NCI-H82 treated with DMSO at 0.1 percent for 48 hours (cell line): Measurements from ENCODE around the gene PCDHA1.
"Not testable (repeated sequence)": the region's sequence is repeated elsewhere in the genome, so short reads cannot be mapped to it uniquely, and the experiment has no call there.

Source experiments
- DNase-seq: peaks from one replicate; lab custom pipeline; 2025; ENCODE audit not compliant: unreplicated experiment; lab: John Stamatoyannopoulos, UW

Gene PCDHA1

DNA sequence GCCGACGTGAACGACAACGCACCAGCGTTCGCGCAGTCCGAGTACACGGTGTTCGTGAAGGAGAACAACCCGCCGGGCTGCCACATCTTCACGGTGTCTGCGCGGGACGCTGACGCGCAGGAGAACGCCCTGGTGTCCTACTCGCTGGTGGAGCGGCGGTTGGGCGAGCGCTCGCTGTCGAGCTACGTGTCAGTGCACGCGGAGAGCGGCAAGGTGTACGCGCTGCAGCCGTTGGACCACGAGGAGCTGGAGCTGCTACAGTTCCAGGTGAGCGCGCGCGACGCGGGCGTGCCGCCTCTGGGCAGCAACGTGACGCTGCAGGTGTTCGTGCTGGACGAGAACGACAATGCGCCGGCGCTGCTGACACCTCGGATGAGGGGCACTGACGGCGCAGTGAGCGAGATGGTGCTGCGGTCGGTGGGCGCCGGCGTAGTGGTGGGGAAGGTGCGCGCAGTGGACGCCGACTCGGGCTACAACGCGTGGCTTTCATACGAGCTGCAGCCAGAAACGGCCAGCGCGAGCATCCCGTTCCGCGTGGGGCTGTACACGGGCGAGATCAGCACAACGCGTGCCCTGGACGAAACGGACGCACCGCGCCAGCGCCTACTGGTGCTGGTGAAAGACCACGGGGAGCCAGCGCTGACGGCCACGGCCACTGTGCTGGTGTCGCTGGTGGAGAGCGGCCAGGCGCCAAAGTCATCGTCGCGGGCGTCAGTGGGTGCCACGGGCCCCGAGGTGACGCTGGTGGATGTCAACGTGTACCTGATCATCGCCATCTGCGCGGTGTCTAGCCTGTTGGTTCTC, 64.1 kb downstream of the PCDHA1 start:
- not testable (repeated sequence) for DNase-seq

DNA sequence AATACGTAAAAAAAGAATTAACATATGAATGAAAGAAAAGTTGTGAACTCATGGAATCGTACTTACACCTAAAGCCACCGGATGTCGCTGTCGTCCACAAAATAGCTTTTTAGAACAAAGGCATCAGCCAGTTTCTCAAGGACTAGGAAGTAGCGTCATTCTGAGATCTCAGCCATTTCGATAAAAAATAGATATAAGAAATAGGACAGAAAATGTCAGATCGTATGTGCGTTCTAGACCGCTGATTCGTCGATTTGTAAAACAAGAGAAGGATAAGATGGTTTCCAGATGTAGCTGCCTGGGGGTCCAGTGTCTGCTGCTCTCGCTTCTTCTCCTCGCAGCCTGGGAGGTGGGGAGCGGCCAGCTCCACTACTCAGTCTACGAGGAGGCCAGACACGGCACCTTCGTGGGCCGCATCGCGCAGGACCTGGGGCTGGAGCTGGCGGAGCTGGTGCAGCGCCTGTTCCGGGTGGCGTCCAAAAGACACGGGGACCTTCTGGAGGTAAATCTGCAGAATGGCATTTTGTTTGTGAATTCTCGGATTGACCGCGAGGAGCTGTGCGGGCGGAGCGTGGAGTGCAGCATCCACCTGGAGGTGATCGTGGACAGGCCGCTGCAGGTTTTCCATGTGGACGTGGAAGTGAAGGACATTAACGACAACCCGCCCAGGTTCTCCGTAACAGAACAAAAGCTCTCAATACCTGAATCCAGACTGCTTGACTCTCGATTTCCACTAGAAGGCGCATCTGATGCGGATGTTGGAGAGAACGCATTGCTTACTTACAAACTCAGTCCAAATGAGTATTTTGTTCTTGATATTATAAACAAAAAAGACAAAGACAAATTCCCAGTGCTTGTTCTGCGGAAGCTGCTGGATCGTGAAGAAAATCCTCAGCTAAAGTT, 70.1 kb downstream of the PCDHA1 start, which contains the start of gene PCDHA10:
TSS of gene PCDHA10 (plus strand) at position 126 of the 903 bp plus-strand sequence. CDS start at position 278, 152 bp downstream.
- no peak for DNase-seq

DNA sequence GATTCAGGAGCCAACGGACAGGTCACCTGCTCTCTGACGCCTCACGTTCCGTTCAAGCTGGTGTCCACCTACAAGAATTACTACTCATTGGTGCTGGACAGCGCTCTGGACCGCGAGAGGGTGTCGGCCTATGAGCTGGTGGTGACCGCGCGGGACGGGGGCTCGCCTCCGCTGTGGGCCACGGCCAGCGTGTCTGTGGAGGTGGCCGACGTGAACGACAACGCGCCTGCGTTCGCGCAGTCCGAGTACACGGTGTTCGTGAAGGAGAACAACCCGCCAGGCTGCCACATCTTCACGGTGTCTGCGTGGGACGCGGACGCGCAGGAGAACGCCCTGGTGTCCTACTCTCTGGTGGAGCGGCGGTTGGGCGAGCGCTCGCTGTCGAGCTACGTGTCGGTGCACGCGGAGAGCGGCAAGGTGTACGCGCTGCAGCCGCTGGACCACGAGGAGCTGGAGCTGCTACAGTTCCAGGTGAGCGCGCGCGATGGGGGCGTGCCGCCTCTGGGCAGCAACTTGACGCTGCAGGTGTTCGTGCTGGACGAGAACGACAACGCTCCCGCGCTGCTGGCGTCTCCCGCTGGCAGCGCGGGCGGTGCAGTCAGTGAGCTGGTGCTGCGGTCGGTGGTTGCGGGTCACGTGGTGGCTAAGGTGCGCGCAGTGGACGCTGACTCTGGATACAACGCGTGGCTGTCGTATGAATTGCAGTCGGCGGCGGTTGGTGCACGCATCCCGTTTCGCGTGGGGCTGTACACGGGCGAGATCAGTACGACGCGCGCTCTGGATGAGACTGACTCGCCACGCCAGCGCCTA, 71.4 kb downstream of the PCDHA1 start:
- no peak for DNase-seq

DNA sequence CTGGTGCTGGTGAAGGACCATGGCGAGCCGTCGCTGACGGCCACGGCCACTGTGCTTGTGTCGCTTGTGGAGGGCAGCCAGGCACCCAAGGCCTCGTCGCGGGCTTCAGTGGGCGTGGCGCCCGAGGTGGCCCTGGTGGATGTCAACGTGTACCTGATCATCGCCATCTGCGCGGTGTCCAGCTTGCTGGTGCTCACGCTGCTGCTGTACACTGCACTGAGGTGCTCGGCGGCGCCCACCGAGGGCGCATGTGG, 72.0 kb downstream of the PCDHA1 start:
- no peak for DNase-seq

DNA sequence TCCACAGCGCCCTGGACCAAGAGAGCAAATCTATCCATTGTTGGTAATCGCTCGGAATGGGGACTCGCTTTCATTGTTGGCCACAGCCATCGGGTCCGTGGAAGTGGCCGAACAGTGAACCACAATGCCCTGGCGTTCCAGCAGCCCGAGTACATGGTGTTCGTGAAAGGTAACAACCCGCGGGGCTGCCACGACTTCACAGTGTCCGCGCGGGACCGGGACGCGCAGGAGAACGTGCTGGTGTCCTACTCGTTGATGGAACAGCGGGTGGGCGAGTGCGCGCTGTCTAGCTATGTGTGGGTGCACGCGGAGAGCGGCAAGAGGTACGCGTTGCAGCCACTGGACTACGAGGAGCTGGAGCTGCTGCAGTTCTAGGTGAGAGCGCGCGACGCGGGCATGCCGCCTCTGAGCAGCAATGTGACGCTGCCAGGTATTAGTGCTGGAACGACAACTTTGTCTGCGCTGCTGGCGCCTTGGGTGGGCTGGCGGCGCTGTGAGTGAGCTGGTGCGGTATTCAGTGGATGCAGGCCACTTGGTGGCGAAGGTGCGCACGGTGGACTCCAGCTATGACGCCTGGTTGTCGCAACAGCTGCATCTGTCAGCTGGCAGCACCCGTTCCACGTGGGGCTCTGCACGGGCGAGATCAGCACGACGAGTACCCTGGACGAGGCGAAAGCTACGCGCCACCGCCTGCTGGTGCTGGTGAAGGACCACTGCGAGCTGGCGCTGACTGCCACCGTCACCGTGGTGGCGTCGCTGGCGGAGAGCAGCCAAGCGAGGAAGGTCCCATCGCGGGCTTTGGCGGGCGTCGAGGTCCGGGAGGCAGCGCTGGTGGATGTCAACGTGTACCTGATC, 76.7 kb downstream of the PCDHA1 start:
- DNase-seq, result no peak

DNA sequence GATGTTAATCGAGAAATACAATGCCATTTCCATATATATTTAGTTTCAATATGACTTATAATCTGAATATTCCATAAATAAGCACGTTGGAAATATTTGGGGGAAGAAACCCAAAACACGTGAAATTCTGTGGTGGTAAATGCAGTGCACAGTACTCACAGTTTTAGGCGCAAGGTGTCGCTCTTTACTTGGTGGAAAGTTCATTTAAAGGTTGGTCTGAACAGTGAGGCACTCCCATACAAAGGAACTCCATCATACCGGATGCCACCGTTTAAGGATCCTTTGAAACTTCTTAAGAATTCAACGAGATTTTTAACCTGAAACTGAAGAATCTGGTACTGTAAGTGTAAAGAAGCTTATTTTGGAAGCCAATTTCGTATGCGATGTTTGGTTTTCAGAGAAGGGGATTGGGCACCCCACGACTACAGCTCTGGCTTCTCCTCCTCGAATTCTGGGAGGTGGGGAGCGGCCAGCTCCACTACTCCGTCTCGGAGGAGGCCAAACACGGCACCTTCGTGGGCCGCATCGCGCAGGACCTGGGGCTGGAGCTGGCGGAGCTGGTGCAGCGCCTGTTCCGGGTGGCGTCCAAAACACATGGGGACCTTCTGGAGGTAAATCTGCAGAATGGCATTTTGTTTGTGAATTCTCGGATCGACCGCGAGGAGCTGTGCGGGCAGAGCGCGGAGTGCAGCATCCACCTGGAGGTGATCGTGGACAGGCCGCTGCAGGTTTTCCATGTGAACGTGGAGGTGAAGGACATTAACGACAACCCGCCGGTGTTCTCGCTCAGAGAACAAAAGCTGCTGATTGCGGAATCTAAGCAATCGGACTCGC, 83.0 kb downstream of the PCDHA1 start, which contains the start of gene PCDHA11:
TSS of gene PCDHA11 (plus strand) at position 237 of the 834 bp plus-strand sequence. CDS start at position 384, 147 bp downstream.
- peak; percentile 40 for DNase-seq

DNA sequence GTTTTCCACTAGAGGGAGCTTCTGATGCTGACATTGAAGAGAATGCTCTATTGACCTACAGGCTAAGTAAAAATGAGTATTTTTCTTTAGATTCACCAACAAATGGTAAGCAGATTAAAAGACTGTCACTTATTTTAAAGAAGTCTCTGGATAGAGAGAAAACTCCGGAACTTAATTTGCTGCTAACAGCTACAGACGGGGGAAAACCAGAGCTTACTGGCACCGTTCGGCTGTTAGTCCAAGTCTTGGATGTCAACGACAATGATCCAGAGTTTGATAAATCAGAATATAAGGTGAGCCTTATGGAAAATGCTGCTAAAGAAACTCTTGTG, 83.6 kb downstream of the PCDHA1 start:
- DNase-seq, result no peak

DNA sequence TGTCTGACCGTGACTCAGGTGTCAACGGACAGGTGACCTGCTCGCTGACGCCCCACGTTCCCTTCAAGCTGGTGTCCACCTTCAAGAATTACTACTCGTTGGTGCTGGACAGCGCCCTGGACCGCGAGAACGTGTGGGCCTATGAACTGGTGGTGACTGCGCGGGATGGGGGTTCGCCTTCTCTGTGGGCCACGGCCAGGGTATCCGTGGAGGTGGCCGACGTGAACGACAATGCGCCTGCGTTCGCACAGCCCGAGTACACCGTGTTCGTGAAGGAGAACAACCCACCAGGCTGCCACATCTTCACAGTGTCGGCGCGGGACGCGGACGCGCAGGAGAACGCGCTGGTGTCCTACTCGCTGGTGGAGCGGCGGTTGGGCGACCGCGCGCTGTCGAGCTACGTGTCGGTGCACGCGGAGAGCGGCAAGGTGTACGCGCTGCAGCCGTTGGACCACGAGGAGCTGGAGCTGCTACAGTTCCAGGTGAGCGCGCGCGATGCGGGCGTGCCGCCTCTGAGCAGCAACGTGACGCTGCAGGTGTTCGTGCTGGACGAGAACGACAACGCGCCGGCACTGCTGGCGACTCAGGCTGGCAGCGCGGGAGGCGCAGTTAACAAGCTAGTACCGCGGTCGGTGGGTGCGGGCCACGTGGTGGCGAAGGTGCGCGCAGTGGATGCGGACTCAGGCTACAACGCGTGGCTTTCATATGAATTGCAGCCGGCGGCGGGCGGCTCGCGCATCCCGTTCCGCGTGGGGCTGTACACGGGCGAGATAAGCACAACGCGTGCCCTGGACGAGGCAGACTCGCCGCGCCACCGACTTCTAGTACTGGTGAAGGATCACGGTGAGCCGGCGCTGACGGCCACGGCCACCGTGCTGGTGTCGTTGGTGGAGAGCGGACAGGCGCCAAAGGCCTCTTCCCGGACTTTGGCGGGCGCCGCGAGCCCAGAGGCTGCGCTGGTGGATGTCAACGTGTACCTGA, 84.6 kb downstream of the PCDHA1 start:
- DNase-seq, result no peak

DNA sequence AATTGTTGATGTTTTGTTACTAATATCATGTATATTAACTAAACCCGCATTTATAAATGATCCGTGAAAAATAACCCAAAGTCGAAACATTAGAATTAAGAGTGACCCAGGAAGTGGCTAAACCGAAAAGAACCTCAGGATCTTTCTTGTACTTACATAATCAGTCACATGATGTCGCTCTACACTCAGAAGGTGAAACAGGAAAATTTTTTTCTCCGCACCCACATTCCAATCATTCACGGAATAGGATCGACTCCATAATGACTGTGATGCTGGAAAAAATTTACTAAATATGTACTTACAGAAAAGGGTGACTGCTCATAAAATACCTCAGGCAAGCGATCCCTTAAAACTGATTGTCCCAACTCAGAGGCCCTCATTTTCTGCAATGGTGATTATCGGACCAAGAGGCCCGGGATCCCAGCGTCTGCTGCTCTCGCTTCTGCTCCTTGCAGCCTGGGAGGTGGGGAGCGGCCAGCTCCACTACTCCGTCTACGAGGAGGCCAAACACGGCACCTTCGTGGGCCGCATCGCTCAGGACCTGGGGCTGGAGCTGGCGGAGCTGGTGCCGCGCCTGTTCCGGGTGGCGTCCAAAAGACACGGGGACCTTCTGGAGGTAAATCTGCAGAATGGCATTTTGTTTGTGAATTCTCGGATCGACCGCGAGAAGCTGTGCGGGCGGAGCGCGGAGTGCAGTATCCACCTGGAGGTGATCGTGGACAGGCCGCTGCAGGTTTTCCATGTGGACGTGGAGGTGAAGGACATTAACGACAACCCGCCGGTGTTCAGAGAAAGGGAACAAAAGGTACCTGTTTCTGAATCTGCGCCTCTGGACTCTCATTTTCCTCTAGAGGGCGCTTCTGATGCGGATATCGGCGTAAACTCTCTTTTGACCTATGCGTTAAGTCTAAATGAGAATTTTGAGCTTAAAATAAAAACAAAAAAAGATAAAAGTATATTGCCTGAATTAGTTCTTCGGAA, 89.4 kb downstream of the PCDHA1 start, which contains the start of gene PCDHA12:
TSS of gene PCDHA12 (plus strand) at position 224 of the 981 bp plus-strand sequence. CDS start at position 389, 165 bp downstream.
- no peak for DNase-seq

DNA sequence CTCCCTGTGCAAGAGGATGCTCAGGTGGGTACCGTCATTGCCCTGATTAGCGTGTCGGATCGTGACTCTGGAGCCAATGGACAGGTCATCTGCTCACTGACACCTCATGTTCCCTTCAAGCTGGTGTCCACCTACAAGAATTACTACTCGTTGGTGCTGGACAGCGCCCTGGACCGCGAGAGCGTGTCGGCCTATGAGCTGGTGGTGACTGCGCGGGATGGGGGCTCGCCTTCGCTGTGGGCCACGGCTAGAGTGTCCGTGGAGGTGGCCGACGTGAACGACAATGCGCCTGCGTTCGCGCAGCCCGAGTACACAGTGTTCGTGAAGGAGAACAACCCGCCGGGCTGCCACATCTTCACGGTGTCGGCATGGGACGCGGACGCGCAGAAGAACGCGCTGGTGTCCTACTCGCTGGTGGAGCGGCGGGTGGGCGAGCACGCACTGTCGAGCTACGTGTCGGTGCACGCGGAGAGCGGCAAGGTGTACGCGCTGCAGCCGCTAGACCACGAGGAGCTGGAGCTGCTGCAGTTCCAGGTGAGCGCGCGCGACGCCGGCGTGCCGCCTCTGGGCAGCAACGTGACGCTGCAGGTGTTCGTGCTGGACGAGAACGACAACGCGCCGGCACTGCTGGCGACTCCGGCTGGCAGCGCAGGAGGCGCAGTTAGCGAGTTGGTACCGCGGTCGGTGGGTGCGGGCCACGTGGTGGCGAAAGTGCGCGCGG, 90.8 kb downstream of the PCDHA1 start:
- DNase-seq, result not testable (repeated sequence)

DNA sequence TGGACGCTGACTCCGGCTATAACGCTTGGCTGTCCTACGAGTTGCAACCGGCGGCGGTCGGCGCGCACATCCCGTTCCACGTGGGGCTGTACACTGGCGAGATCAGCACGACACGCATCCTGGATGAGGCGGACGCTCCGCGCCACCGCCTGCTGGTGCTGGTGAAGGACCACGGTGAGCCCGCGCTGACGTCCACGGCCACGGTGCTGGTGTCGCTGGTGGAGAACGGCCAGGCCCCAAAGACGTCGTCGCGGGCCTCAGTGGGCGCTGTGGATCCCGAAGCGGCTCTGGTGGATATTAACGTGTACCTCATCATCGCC, 91.3 kb downstream of the PCDHA1 start:
- no peak for DNase-seq

DNA sequence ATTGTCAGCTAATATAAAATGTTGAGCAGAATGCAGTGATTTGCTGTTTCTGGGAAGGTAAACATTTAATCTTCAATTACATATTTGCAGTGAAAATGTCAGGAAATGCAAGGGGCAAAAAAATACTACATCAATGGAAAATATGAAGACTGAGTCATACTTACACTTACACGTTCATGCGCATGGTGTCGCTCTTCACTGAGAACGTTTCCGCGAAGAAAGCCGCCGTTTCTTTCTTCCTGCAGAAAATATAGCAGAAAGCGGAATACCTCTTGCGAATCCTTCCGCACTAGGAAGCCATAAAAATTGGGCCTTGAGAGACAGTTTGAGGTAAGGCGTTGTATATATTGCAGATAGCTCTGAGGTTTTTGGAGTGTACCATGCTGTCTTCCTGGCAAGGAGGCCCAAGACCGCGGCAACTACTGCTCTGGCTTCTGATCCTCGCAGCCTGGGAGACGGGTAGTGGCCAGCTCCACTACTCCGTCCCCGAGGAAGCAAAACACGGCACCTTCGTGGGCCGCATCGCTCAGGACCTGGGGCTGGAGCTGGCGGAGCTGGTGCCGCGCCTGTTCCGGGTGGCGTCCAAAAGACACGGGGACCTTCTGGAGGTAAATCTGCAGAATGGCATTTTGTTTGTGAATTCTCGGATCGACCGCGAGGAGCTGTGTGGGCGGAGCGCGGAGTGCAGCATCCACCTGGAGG, 96.1 kb downstream of the PCDHA1 start, which contains the start of gene PCDHA13:
TSS of gene PCDHA13 (plus strand) at position 236 of the 702 bp plus-strand sequence. CDS start at position 381, 145 bp downstream.
- DNase-seq, result no peak

DNA sequence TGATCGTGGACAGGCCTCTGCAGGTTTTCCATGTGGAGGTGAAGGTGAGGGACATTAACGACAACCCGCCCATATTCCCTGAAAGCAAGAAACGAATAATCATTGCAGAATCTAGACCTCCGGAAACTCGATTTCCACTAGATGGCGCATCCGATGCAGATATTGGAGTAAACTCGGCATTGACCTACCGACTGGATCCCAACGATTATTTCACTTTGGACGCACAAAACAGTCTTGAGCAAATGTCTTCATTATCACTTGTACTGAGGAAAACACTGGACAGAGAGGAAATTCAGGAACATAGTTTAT, 96.6 kb downstream of the PCDHA1 start:
- no peak for DNase-seq

DNA sequence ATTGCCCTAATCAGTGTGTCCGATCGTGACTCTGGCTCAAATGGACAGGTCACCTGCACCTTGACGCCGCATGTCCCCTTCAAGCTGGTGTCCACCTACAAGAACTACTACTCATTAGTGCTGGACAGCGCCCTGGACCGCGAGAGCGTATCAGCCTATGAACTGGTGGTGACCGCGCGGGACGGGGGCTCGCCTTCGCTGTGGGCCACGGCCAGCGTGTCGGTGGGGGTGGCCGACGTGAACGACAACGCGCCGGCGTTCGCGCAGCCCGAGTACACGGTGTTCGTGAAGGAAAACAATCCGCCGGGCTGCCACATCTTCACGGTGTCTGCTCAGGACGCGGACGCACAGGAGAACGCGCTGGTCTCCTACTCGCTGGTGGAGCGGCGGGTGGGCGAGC, 97.4 kb downstream of the PCDHA1 start:
- DNase-seq, result no peak

DNA sequence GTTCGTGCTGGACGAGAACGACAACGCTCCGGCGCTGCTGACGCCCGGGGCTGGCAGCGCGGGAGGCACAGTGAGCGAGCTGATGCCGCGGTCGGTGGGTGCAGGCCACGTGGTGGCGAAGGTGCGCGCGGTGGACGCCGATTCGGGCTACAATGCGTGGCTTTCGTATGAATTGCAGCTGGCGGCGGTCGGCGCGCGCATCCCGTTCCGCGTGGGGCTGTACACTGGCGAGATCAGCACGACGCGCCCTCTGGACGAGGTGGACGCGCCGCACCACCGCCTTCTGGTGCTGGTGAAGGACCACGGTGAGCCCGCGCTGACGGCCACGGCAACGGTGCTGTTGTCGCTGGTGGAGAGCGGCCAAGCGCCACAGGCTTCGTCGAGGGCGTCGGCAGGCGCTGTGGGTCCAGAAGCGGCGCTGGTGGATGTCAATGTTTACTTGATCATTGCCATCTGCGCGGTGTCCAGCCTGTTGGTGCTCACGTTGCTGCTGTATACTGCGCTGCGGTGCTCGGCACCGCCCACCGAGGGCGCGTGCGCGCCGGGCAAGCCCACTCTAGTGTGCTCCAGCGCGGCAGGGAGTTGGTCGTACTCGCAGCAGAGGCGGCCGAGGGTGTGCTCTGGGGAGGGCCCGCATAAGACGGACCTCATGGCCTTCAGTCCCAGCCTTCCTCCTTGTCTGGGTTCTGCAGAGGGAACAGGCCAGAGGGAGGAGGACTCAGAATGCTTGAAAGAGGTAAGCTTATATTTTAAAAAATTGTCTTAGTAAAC, 98.2 kb downstream of the PCDHA1 start:
- DNase-seq, result no peak
